Spleen (tissue), 11 donors: ENCODE measurements around the gene RIGI. TPM values are rescaled to one million over a fixed set of nuclear protein-coding genes. Genes with fewer than 3 reads are reported as not detected.

ENCODE experiments used
- DNase-seq: peaks from one replicate; pipeline ENCODE4 v3.0.0-alpha.2; 2020
- H3K27ac ChIP-seq, 8 donors: fragments of 200-600 bp; sonication (generic) in 7 of 8; 1 replicate in 4 of 8; 2 replicates in 4 of 8; pipeline versions ENCODE4 v1.5.0 to v1.8.0; 2016 to 2021; ENCODE audit warnings: inconsistent platforms in 4 of 8, mild to moderate bottlenecking in 4 of 8, moderate library complexity in 1 of 8
- H3K27me3 ChIP-seq, 7 donors: fragments of 200-600 bp; sonication (generic) in 6 of 7; replicated peaks in 1 of 7; 1 replicate in 4 of 7; 2 replicates in 3 of 7; pipeline versions ENCODE4 v1.5.0 to v1.8.0; 2016 to 2021; ENCODE audit warnings: inconsistent platforms in 3 of 7, mild to moderate bottlenecking in 1 of 7
- H3K36me3 ChIP-seq, 6 donors: fragments of 200-600 bp; sonication (generic) in 5 of 6; 1 replicate in 4 of 6; 2 replicates in 2 of 6; pipeline versions ENCODE4 v1.5.0 to v1.8.0; 2016 to 2021; ENCODE audit warnings: inconsistent platforms in 2 of 6
- H3K4me1 ChIP-seq, 6 donors: fragments of 200-600 bp; sonication (generic) in 5 of 6; 1 replicate in 3 of 6; 2 replicates in 3 of 6; pipeline versions ENCODE4 v1.5.0 to v1.8.0; 2016 to 2021; ENCODE audit warnings: inconsistent platforms in 3 of 6
- H3K4me3 ChIP-seq, 8 donors: fragments of 200-600 bp; sonication (generic) in 7 of 8; 1 replicate in 4 of 8; 2 replicates in 4 of 8; pipeline versions ENCODE4 v1.5.0 to v1.8.0; 2016 to 2021; ENCODE audit warnings: inconsistent platforms in 4 of 8, mild to moderate bottlenecking in 4 of 8, moderate library complexity in 2 of 8
- H3K9me3 ChIP-seq, 8 donors: fragments of 200-600 bp; sonication (generic) in 7 of 8; 1 replicate in 4 of 8; 2 replicates in 4 of 8; pipeline versions ENCODE4 v1.5.0 to v1.8.0; 2016 to 2021; ENCODE audit warnings: inconsistent platforms in 4 of 8
- CTCF ChIP-seq, 11 experiments: fragments of 200-600 bp in 7 of 11; fragments of 450-650 bp in 4 of 11; sonication (generic) in 4 of 11; IDR thresholded peaks in 8 of 11; conservative IDR thresholded peaks in 3 of 11; 1 replicate in 7 of 11; 2 replicates in 4 of 11; pipeline versions ENCODE4 v1.4.0 to v1.8.0; 2016 to 2021; ENCODE audit warnings: antibody characterized with exemption in 11 of 11, inconsistent platforms in 4 of 11, mild to moderate bottlenecking in 1 of 11
- POLR2A ChIP-seq, 3 donors: fragments of 450-650 bp; IDR thresholded peaks; one replicate each; pipeline ENCODE4 v1.5.1; 2017; ENCODE audit warnings: antibody characterized with exemption in 3 of 3, mild to moderate bottlenecking in 1 of 3
- POLR2AphosphoS5 ChIP-seq, 3 donors: sonication (generic); formaldehyde crosslinking; IDR thresholded peaks; one replicate each; pipeline ENCODE4 v1.5.1; 2017; ENCODE audit warnings: antibody characterized with exemption in 3 of 3
- WGBS, 5 donors: extraction: QIAGEN DNeasy Blood & Tissue Kit in 3 of 5; methylation state at CpG; one replicate each; pipeline versions ENCODE4 v1.1.5 to v1.1.7; 2013 to 2018; 5-methylcytosine and 5-hydroxymethylcytosine counted together
- intact Hi-C: fragments of 100-400 bp; cut with DNase I; formaldehyde crosslinking; loops from one replicate; pipeline ENCODE4 v1.15.0; 2023; ENCODE audit warnings: low total_unique reads
- polyA plus RNA-seq, 3 donors: library from polyadenylated mRNA; stranded (reverse); fragments of 200-250 nt; gene quantifications; one replicate each; pipeline ENCODE4 v1.2.1, GENCODE V29; 2013
- total RNA-seq, 7 donors: library from RNA; depleted of rRNA in 3 of 7; stranded (reverse); fragments of >200 nt in 3 of 7; fragmentation: NEBNext Ultra II Directional in 4 of 7; extraction: Animal tissue kit (Norgen Biotek cat#: 25700) in 4 of 7; gene quantifications; one replicate each; pipeline versions ENCODE4 v1.1.0 to v1.2.1, GENCODE V29; 2016 to 2021
- donor health status: healthy with polysubstance abuse.
- donor health status: DM: no; HTN: no; CAD: no; lungs with moderate emphysema.
- donor health status: DM: no; HTN: no; CAD: no.
- donor health status: Bipolar disorder and iron deficiency.
- donor health status: healthy.
- donor health status: DM: no; HTN: no; CAD: no.
- donor health status: DM: yes; HTN: yes; CAD: no.

Gene RIGI
- total and polyA plus RNA-seq, 10 donors = 6.5 to 24.4 (median 16.4) TPM

- 0 to 2% (median 1%) methylated on average over 14 to 17 of the region's 17 CpGs for WGBS, 5 donors
- H3K27ac ChIP-seq = peak overlapping the region; percentile 90 to 97 (median 94)
- intact Hi-C loops = no loop called here
- no peaks in the 10 kb centered on the region for H3K9me3 ChIP-seq
- H3K36me3 ChIP-seq = peaks cover 0 to 32% (median 6%) of the 10 kb centered on the region in 6 donors
- no peaks in the 10 kb centered on the region for H3K27me3 ChIP-seq
- TF ChIP-seq POLR2A (IDR thresholded peaks at IDR 0.05) = no peak
- peak; percentile 34 to 82 (median 69) for TF ChIP-seq CTCF (IDR thresholded peaks at IDR 0.05 in 8 of 11, conservative IDR thresholded peaks at IDR 0.05 in 3 of 11)
- H3K4me1 ChIP-seq = peaks cover 12 to 42% (median 30%) of the 10 kb centered on the region in 6 donors
- DNase-seq = peak; percentile 86
- H3K4me3 ChIP-seq = peak overlapping the region; percentile 75 to 96 (median 88)
Observed at GRCh38 chr9:32571969-32572899, 46.2 kb upstream of the RIGI start.

- Histone ChIP-seq H3K27me3 (no peaks in the 10 kb centered on the region), H3K4me1 (peaks cover 12 to 42% (median 30%) of the 10 kb centered on the region in 6 donors), H3K4me3 (no peak overlapping the region), H3K36me3 (peaks cover 0 to 52% (median 21%) of the 10 kb centered on the region in 6 donors), H3K9me3 (no peaks in the 10 kb centered on the region), H3K27ac (no peak overlapping the region)
- intact Hi-C loops = no loop called here
- WGBS, 5 donors = 82 to 92% (median 89%) methylated on average over 4 of the region's 4 CpGs
- no peak for DNase-seq
- TF ChIP-seq POLR2A (IDR thresholded peaks at IDR 0.05) (no peak), POLR2AphosphoS5 (IDR thresholded peaks at IDR 0.05) (no peak), CTCF (IDR thresholded peaks at IDR 0.05 in 8 of 11, conservative IDR thresholded peaks at IDR 0.05 in 3 of 11) (no peak)
Observed at GRCh38 chr9:32570262-32570661, 44.3 kb upstream of the RIGI start.

GRCh38 chr9:32566770-32567169 is 40.8 kb upstream of the RIGI start:
- Histone ChIP-seq H3K27me3 (no peaks in the 10 kb centered on the region), H3K4me3 (no peak overlapping the region), H3K4me1 (peaks cover 9 to 24% (median 15%) of the 10 kb centered on the region in 6 donors), H3K9me3 (no peaks in the 10 kb centered on the region), H3K36me3 (peaks cover 0 to 68% (median 24%) of the 10 kb centered on the region in 6 donors), H3K27ac (no peak overlapping the region)
- peak; percentile 78 for DNase-seq
- intact Hi-C loops = no loop called here
- TF ChIP-seq POLR2A (IDR thresholded peaks at IDR 0.05) = no peak
- peak in 1 of 3 donors; percentile 42 for TF ChIP-seq POLR2AphosphoS5 (IDR thresholded peaks at IDR 0.05)
- WGBS, 5 donors = 95 to 99% (median 97%) methylated on average over 22 to 26 of the region's 26 CpGs

GRCh38 chr9:32565967-32566366 is 40.0 kb upstream of the RIGI start:
- peaks cover under 1 to 16% (median 7%) of the 10 kb centered on the region in 6 donors for H3K4me1 ChIP-seq
- WGBS, 5 donors = 77 to 85% (median 82%) methylated on average over 6 of the region's 6 CpGs
- TF ChIP-seq POLR2AphosphoS5 (IDR thresholded peaks at IDR 0.05) (no peak), POLR2A (IDR thresholded peaks at IDR 0.05) (no peak), CTCF (IDR thresholded peaks at IDR 0.05 in 8 of 11, conservative IDR thresholded peaks at IDR 0.05 in 3 of 11) (no peak)
- intact Hi-C loops = no loop called here
- peaks cover 0 to 68% (median 24%) of the 10 kb centered on the region in 6 donors for H3K36me3 ChIP-seq
- no peaks in the 10 kb centered on the region for H3K9me3 ChIP-seq
- H3K27me3 ChIP-seq = no peaks in the 10 kb centered on the region
- H3K4me3 ChIP-seq = no peak overlapping the region
- no peak for DNase-seq
- H3K27ac ChIP-seq = no peak overlapping the region
